ENCODE results near the gene CBX5. TPM values are rescaled to one million over a fixed set of nuclear protein-coding genes. Genes with fewer than 3 reads are reported as not detected.
A peak's percentile ranks its signal among the peaks of the same experiment; 100 is the strongest.

The CBX5 gene
- total and polyA plus RNA-seq, 12 donors: 13.4 to 53.5 (median 49.1) TPM

- intact Hi-C loops (cut with DNase I): loop anchor here in 9 of 10 donors (2.0 to 10.0 kb wide), 7 partner anchors 64 to 148 kb away; partner anchors contain the start of genes GPR84 (in 5 of the 9), CBX5 (in 1 of the 9), COPZ1 (in 1 of the 9) and HNRNPA1 (in 1 of the 9)
- 68 to 77% methylated on average over 7 of the region's 7 CpGs for WGBS, 2 donors
- Histone ChIP-seq H3K9me3 (no peaks in the 10 kb centered on the region), H3K27me3 (peaks cover 0 to 32% (median 9%) of the 10 kb centered on the region in 7 donors), H3K36me3 (no peaks in the 10 kb centered on the region), H3K4me3 (no peak overlapping the region), H3K4me1 (peaks cover 0 to 36% (median 24%) of the 10 kb centered on the region in 9 donors), H3K27ac (no peak overlapping the region)
- DNase-seq: no peak
- ATAC-seq: no peak
- TF ChIP-seq CTCF (IDR thresholded peaks at IDR 0.05): no peak
Observed at GRCh38 chr12:54220567-54220966, 59.4 kb downstream of the CBX5 start.

- peak; percentile 59 to 82 (median 76) for TF ChIP-seq CTCF (IDR thresholded peaks at IDR 0.05)
- H3K4me3 ChIP-seq: no peak overlapping the region
- peak; percentile 54 to 64 for DNase-seq
- no peaks in the 10 kb centered on the region for H3K36me3 ChIP-seq
- peak; percentile 14 to 77 (median 55) for ATAC-seq
- intact Hi-C loops (cut with DNase I): loop anchor here in 9 of 10 donors (2.0 to 10.0 kb wide), 7 partner anchors 65 to 149 kb away; partner anchors contain the start of genes GPR84 (in 5 of the 9), CBX5 (in 1 of the 9), COPZ1 (in 1 of the 9) and HNRNPA1 (in 1 of the 9)
- no peak overlapping the region for H3K27ac ChIP-seq
- H3K4me1 ChIP-seq: peaks cover 0 to 38% (median 24%) of the 10 kb centered on the region in 9 donors
- H3K9me3 ChIP-seq: no peaks in the 10 kb centered on the region
- 41 to 44% methylated on average over 8 of the region's 8 CpGs for WGBS, 2 donors
- H3K27me3 ChIP-seq: peaks cover 0 to 36% (median 9%) of the 10 kb centered on the region in 7 donors
Observed at GRCh38 chr12:54220092-54220557, 59.8 kb downstream of the CBX5 start.

GRCh38 chr12:54217774-54218241 lies 62.1 kb downstream of the CBX5 start:
- peak overlapping the region; percentile 9 to 54 (median 40) for H3K4me3 ChIP-seq
- intact Hi-C loops (cut with DNase I): loop anchor here in 5 of 10 donors (1.0 to 10.0 kb wide), 6 partner anchors 104 to 151 kb away; partner anchors contain the start of genes COPZ1 (in 1 of the 5) and GPR84 (in 1 of the 5)
- H3K27me3 ChIP-seq: peaks cover 0 to 58% (median 19%) of the 10 kb centered on the region in 7 donors
- H3K4me1 ChIP-seq: peaks cover 2 to 49% (median 24%) of the 10 kb centered on the region in 9 donors
- DNase-seq: peak in 1 of 2 donors; percentile 23
- H3K27ac ChIP-seq: no peak overlapping the region
- no peak for TF ChIP-seq CTCF (IDR thresholded peaks at IDR 0.05)
- no peaks in the 10 kb centered on the region for H3K36me3 ChIP-seq
- WGBS, 2 donors: 4 to 8% methylated on average over 39 of the region's 39 CpGs
- ATAC-seq: peak in 6 of 8 donors; percentile 2 to 21 (median 6)
- no peaks in the 10 kb centered on the region for H3K9me3 ChIP-seq

- Histone ChIP-seq H3K36me3 (no peaks in the 10 kb centered on the region), H3K9me3 (no peaks in the 10 kb centered on the region), H3K4me3 (peak overlapping the region; percentile 9 to 54 (median 40)), H3K27ac (peak overlapping the region in 1 of 10 donors; percentile 56), H3K27me3 (peaks cover 0 to 65% (median 22%) of the 10 kb centered on the region in 7 donors), H3K4me1 (peaks cover 2 to 49% (median 24%) of the 10 kb centered on the region in 9 donors)
- ATAC-seq (peak; percentile 23 to 75 (median 66)), DNase-seq (peak; percentile 71 to 77)
- TF ChIP-seq CTCF (IDR thresholded peaks at IDR 0.05): peak; percentile 63 to 83 (median 75)
- WGBS, 2 donors: 1 to 2% methylated on average over 34 of the region's 34 CpGs
- intact Hi-C loops (cut with DNase I): loop anchor here in 5 of 10 donors (1.0 to 10.0 kb wide), 5 partner anchors 105 to 150 kb away; partner anchors contain the start of genes COPZ1 (in 1 of the 5) and GPR84 (in 1 of the 5)
Observed at GRCh38 chr12:54216797-54217661, 62.9 kb downstream of the CBX5 start.

Measured in heart right ventricle (tissue), 16 donors.